ENCODE data around the gene DGKD.

- TF ChIP-seq CTCF (IDR thresholded peaks at IDR 0.05; ENCODE audit: insufficient read depth, low read depth, low read length) (no peak), EZH2 (IDR thresholded peaks at IDR 0.05; ENCODE audit: insufficient read depth, low read length) (no peak)
These were observed 103.1 kb downstream of the DGKD start for GRCh38 chr2:233457356-233457755.
